ENCODE measurements around the gene ACOT11. TPM values are rescaled to one million over a fixed set of nuclear protein-coding genes. Genes with fewer than 3 reads are reported as not detected.

The ACOT11 gene
- total RNA-seq, 1 experiment from 2014 or later: 4.2 TPM

DNA sequence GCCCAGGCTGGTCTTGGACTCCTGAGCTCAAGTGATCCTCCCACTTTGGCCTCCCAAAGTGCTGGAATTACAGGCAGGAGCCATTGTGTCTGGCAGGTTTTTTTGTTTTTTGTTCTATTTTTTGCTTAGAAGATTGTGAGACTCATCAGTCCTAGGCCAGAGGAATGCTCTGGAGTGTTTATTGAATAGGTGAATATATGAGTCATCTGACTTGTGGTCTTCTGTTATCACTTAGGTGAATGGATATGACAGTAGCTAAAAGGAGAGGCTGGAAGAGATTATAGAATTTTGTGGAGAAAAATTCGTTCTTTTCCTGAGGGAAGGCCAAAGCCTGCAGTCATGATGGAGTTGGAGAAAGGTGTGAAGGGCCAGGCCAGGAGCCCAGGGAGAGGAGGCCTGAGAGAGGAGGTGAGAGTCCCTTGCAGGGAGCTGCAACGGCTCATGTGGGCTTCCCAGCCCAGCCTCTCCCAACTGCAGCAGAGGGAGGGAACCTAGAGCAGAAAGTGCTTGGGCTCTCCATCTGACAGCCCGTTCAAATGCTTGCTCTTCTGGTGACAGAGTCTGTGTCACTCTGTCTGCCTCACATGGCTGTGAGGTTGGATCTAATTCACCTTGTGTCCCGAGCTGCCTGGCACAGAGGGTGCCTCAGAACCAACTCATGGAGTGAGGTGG, 31.6 kb upstream of the ACOT11 start:
- no peaks in the 10 kb centered on the region for H3K36me3 Mint-ChIP-seq
- H3K9me3 Mint-ChIP-seq: no peaks in the 10 kb centered on the region
- ChIA-PET POLR2A (no interaction called here), CTCF (interaction anchor here (0.8 to 2.0 kb wide), 2 partner anchors 17 to 291 kb away, joined by 3 to 9 read pairs; no protein-coding TSS in a partner anchor)
- H3K4me3 Mint-ChIP-seq: no peak overlapping the region
- H3K27ac Mint-ChIP-seq: no peak overlapping the region
- DNase-seq (ENCODE audit: low spot score) (no peak), ATAC-seq (no peak)
- H3K4me1 Mint-ChIP-seq: no peaks in the 10 kb centered on the region
- TF ChIP-seq, protein P1, sequence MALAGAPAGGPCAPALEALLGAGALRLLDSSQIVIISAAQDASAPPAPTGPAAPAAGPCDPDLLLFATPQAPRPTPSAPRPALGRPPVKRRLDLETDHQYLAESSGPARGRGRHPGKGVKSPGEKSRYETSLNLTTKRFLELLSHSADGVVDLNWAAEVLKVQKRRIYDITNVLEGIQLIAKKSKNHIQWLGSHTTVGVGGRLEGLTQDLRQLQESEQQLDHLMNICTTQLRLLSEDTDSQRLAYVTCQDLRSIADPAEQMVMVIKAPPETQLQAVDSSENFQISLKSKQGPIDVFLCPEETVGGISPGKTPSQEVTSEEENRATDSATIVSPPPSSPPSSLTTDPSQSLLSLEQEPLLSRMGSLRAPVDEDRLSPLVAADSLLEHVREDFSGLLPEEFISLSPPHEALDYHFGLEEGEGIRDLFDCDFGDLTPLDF (CRISPR knock-in tag; IDR thresholded peaks at IDR 0.05): no peak
- no peak for TF ChIP-seq SMAD3 (CRISPR knock-in tag; IDR thresholded peaks at IDR 0.05; ENCODE audit: borderline replicate concordance)
- TF ChIP-seq, protein P2, sequence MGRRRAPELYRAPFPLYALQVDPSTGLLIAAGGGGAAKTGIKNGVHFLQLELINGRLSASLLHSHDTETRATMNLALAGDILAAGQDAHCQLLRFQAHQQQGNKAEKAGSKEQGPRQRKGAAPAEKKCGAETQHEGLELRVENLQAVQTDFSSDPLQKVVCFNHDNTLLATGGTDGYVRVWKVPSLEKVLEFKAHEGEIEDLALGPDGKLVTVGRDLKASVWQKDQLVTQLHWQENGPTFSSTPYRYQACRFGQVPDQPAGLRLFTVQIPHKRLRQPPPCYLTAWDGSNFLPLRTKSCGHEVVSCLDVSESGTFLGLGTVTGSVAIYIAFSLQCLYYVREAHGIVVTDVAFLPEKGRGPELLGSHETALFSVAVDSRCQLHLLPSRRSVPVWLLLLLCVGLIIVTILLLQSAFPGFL (CRISPR knock-in tag; IDR thresholded peaks at IDR 0.05; ENCODE audit: borderline replicate concordance): no peak
- no peak for TF ChIP-seq ETV6 (CRISPR knock-in tag; IDR thresholded peaks at IDR 0.05)
- TF ChIP-seq CREM (CRISPR knock-in tag; IDR thresholded peaks at IDR 0.05): no peak
- TF ChIP-seq ELF4 (CRISPR knock-in tag; IDR thresholded peaks at IDR 0.05; ENCODE audit: low read depth): no peak
- TF ChIP-seq, protein P3, sequence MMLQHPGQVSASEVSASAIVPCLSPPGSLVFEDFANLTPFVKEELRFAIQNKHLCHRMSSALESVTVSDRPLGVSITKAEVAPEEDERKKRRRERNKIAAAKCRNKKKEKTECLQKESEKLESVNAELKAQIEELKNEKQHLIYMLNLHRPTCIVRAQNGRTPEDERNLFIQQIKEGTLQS (CRISPR knock-in tag; conservative IDR thresholded peaks at IDR 0.05): no peak
- no peak for TF ChIP-seq ZNF232 (CRISPR knock-in tag; IDR thresholded peaks at IDR 0.05)
- no peak for TF ChIP-seq ZNF396 (CRISPR knock-in tag; IDR thresholded peaks at IDR 0.05; ENCODE audit: borderline replicate concordance)
- TF ChIP-seq SMAD4 (CRISPR knock-in tag; IDR thresholded peaks at IDR 0.05): no peak
- TF ChIP-seq ZNF317 (CRISPR knock-in tag; IDR thresholded peaks at IDR 0.05; ENCODE audit: borderline replicate concordance, low read depth): no peak
- TF ChIP-seq FOXP1 (CRISPR knock-in tag; IDR thresholded peaks at IDR 0.05; ENCODE audit: borderline replicate concordance): no peak
- no peak for TF ChIP-seq RELA (CRISPR knock-in tag; IDR thresholded peaks at IDR 0.05; ENCODE audit: borderline replicate concordance)
- no peak for TF ChIP-seq ARID4B (CRISPR knock-in tag; IDR thresholded peaks at IDR 0.05; ENCODE audit: borderline replicate concordance)
- TF ChIP-seq, protein P4, sequence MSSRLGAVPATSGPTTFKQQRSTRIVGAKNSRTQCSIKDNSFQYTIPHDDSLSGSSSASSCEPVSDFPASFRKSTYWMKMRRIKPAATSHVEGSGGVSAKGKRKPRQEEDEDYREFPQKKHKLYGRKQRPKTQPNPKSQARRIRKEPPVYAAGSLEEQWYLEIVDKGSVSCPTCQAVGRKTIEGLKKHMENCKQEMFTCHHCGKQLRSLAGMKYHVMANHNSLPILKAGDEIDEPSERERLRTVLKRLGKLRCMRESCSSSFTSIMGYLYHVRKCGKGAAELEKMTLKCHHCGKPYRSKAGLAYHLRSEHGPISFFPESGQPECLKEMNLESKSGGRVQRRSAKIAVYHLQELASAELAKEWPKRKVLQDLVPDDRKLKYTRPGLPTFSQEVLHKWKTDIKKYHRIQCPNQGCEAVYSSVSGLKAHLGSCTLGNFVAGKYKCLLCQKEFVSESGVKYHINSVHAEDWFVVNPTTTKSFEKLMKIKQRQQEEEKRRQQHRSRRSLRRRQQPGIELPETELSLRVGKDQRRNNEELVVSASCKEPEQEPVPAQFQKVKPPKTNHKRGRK (CRISPR knock-in tag; IDR thresholded peaks at IDR 0.05; ENCODE audit: borderline replicate concordance): no peak
- no peak for TF ChIP-seq ZSCAN18 (CRISPR knock-in tag; IDR thresholded peaks at IDR 0.05)
- TF ChIP-seq FOXK1 (CRISPR knock-in tag; IDR thresholded peaks at IDR 0.05): no peak
- no peak for TF ChIP-seq ZNF416 (CRISPR knock-in tag; IDR thresholded peaks at IDR 0.05)
- no peaks in the 10 kb centered on the region for H3K27me3 Mint-ChIP-seq (ENCODE audit: low read depth)
